Suppressor macrophage treated with lipopolysaccharide for 4 hours (primary cell): Measurements from ENCODE around the gene ADAM15.

Experiments
- DNase-seq: peaks from one replicate; pipeline ENCODE4 v3.0.0-alpha.2; 2020

The ADAM15 gene

DNA sequence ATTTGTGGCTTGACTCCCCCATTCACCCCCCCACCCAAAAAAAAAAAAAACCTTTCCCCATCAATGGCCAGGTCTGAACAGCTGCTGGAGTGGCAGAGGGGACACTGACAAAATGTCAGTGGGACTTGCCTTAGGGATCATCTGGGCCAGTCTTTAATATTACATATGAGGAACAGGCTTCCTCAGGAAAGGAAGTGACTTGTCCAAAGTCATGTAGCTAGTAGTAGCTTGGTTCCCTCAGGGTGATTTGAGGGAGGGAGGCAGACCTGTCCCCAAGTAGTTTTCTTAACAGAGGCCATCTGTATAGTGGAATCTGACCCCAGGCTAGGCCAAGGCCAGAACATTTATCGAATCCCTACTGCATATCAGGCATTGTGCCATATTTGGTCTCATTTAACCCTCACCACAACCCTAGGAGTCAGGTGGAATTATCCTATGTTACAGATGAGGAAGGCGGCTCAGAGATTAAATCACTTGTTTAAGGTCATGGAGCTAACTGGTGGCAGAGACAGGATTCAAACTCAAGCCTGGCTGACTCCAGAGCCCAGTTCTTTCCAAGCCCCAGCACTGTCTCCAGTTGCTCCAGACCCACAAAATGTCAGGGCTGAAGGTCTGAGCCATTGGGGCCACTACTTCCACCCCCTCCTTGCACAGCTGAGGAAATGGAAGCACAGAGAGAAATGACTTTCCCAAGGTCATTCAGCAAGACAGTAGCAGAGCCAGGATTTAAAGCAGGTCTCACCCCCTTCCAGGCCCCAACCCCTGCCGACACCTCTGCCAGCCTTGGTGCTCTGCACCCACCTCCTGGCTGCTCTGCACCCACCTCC, 38.1 kb upstream of the ADAM15 start:
- DNase-seq: no peak

DNA sequence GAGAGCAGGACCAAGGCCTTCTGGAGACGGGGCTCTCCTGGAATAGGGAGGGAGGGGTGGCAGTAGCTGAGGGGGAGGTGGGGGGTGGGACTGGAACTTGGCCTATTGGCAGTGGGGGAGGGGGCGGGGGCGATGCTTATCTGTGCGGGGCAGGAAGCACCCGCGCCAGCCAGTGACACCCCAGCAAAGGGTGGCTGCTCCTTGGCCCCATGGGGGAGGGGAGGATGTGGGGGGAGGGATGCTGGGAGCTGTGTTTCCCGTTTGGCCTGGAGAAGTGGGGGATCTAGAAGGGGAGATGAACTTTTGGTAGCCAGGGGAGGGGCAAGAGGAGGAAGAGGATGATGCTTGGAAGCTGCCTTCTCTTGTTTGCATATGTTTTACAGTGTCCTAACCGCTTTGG, 37.5 kb upstream of the ADAM15 start:
- DNase-seq: no peak

DNA sequence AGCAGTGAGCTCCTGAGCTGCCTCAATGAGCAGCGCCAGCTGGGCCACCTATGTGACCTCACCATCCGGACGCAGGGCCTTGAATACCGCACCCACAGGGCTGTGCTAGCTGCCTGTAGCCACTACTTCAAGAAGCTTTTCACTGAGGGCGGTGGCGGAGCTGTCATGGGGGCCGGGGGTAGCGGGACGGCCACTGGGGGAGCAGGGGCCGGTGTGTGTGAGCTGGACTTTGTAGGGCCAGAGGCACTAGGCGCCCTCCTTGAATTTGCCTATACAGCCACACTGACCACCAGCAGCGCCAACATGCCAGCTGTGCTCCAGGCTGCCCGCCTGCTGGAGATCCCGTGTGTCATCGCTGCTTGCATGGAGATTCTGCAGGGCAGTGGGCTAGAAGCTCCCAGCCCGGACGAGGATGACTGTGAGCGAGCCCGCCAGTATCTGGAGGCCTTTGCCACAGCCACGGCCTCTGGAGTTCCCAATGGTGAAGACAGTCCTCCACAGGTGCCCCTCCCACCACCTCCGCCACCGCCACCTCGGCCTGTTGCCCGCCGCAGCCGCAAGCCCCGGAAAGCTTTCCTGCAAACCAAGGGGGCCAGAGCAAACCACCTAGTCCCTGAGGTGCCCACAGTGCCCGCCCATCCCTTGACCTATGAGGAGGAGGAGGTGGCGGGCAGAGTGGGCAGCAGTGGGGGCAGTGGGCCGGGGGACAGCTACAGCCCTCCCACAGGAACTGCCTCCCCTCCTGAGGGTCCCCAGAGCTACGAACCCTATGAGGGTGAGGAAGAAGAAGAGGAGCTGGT, 36.2 kb upstream of the ADAM15 start:
- no peak for DNase-seq

DNA sequence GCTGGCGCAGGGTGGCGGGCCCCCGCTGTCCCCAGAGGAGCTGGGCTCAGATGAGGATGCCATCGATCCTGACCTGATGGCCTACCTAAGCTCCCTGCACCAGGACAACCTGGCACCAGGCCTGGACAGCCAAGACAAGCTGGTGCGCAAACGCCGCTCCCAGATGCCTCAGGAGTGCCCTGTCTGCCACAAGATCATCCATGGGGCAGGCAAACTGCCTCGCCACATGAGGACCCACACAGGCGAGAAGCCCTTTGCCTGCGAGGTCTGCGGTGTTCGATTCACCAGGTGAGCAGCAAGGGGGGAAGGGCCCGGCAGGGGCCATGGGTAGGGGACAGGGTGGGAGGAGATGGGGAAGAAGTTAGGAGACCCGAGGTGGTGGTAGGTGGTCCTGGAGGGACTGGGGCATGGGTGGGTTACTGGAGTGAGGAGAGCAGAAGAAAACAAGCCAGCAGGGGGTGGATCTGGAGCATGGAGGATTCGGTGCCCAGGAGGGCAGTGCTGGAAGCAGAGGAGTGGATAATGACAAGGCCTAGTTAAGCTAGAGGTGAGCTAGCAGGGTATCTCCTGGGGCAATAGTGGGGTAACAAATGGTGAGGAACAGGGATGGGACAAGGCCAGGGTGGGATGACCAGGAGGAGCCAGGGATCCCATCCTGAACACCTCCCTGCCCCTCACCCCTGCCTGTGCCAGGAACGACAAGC, 35.4 kb upstream of the ADAM15 start:
- DNase-seq: no peak

DNA sequence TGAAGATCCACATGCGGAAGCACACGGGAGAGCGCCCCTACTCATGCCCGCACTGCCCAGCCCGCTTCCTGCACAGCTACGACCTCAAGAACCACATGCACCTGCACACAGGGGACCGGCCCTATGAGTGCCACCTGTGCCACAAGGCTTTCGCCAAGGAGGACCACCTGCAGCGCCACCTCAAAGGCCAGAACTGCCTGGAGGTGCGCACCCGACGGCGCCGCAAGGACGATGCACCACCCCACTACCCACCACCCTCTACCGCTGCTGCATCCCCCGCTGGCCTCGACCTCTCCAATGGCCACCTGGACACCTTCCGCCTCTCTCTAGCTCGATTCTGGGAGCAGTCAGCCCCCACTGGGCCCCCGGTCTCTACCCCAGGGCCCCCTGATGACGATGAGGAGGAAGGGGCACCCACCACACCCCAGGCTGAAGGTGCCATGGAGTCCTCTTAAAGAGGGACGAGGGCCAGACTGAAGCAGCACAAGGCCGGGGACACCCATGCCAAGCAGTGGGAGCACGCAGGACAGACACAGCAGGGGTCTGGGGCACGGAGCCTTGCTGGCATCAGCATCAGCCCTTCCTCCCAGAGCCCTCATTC, 34.8 kb upstream of the ADAM15 start:
- DNase-seq: no peak

DNA sequence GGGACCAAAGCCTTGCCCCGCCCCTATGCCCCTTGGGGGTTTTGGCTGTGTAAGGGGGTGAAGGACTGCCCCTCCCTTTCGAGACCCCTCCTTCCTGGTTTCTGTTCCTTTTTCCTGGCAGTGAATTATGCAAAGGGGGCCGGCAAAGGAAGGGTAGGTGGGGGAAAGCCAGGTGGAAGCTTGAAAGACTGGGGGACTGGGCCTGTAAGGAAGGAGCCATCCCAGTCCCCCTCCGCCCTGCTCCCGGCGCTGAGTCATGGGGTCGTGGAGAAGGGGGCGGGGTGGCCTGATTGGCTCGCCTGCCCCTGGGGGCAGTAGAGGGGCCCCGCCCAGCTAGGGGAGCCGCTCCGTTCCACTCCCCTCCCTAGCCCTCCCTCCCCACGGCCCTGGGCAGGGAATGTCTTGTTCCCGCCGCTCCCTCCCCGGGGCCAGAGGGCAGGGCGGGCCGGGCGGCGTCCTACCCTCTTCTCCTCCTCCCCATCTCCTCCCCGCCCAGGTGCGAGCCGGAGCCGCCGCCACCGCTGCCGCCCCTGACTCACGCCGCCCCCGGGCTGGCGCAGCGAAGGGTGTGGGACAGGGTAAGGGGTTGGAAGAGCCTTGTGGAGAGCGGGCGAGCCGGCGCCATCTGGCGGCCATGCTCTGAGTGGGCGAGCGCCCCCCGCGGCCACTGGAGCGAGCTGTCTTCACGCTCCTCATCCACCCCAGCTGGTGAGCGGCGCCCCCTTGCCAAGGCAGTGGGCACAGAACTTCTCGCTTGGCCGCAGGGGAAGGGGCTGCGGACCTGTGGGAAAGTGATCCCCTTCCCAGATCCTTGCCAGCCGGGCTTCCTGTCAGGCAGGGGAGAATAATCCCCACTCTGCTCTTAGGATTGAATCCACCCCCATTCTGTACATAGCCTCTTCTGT, 33.8 kb upstream of the ADAM15 start:
- DNase-seq: peak; percentile 85

DNA sequence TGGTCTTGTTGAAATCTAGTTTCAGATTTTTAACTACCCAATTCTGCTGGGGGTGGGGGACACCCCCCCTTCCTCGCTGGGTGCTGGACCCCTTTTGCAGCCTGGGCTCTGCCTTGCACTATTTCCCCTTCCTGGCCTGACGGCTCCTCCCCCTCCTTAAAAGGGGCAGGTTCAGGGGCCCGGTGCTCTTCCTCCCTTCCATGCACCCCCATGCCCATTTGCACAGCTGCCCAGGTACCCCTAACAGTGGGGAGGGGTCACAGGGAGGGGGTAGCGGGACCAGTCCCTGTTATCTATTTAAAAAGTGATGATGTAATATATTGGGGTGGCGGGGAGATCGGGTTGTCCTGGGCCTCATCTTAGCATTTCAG, 33.2 kb upstream of the ADAM15 start:
- no peak for DNase-seq

DNA sequence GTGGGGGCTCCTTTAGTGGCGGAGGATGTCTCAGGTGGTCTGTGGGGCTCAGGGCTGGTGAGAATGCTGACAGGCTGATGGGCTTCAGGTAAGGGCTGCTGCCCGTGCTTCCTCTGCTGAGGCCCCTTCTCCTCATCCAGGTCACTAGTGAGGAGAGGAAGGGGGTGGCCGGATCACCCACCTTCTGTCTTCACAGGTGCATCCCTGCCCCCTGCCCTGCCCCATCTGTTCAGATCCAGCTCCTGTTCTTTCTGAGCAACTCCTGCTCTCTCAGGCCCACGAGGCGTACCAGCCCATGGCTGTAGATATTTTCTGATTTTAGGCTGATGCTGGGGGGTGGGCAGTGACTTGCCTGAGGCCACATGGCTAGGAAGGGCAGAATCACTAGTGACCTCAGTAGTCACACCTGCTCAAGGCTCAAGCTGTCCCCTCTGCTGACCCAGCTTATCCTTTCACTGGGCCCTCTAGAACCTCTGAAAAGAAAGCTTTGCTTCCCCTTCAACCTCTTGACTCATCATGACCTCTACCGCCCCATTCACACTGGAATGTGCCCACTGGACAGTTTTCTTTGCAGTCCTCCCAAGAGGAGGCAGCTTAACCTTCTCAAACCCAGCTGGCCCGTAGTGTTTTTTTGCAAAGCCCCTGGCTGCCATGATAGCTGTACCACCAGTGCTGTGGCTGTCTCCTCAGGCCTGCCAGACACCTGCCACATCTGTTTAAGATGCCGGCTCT, 32.3 kb upstream of the ADAM15 start:
- no peak for DNase-seq

DNA sequence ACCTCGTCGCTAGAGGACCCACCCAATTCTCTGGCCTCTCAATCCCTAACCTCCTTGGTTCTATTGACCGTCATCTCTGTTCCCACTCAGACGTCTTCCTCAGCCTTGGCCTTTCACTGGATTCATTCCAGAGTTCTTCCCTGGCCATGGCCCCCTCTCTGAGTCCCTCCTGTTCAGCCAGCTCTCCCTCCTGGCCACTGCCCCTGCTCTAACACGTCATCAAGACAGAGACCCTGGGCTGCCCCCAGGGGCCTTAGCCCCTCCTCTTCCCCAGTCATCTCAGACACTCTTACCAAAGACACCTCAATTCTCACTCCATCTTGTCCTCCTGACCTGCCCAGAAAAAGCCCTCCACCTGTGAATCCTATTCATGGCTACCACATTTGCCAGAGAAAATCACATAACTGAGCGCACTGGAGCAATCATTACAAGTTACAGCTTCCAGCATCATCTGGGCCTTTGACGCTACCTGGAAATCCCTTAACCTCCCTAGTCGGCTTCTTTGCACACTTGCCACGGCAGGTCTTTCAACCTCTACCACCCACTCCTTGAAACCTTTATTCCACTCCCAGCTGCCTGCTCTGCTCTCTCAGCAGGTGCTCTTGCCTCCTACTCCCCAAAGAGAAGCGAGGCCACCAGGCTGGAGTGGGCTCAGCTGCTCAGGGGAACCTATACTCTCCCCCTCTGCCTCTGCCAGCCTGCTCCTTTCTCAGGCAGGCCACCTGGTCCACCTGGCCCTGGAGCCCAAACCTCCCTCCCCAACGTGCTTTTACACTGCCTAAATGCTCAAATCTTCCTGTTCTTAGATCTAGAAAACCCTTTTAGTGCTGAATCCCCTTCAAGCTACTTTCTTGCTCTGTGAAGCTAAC, 31.5 kb upstream of the ADAM15 start:
- DNase-seq: no peak

DNA sequence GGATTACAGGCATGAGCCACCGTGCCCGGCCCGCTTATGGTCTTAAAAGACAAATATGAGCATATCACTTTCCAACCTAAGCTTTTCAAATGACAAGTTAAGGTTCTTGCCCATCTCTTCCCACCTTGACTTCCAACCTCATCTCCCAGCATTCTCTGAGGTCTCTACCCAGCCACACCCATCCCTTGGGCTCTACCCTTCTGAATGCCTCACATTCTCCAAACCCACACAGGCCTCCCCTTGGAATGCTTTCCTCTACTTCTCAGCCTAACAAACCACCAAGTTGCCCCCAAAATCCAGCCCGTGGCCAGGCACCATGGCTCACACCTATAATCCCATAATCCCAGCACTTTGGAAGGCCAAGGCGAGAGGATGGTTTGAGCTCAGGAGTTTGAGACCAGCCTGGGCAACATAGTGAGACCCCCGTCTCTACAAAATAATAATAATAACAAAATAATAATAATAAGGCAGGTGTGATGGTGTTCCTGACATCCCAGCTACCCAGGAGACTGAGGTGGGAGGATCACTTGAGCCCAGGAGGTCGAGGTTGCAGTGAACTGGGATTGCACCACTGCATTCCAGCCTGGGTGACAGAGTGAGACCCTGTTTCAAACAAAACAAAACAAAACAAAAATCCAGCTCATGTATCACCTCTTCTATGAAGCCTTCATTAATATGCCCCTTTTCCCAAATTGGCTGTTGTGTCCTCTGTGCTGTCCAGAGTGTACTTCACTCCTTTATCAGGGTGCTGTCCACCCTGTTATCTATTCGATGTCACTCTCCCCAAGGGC, 28.8 kb upstream of the ADAM15 start:
- no peak for DNase-seq

DNA sequence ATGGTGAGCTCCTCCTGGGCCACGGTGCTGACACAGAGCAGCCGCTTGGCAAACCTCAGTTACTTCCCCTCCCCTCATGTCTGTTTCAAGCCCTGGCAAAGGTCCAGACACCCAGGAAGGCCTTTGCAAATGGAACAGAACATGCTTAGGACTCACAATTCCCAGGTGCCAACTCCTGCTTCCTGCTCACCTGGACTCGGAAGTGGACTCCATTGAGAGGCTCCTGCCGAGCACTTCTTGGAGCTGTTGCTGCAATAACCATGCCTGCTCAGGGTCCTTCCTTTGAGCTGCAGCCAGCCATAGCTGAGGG, 28.2 kb upstream of the ADAM15 start:
- DNase-seq: no peak

DNA sequence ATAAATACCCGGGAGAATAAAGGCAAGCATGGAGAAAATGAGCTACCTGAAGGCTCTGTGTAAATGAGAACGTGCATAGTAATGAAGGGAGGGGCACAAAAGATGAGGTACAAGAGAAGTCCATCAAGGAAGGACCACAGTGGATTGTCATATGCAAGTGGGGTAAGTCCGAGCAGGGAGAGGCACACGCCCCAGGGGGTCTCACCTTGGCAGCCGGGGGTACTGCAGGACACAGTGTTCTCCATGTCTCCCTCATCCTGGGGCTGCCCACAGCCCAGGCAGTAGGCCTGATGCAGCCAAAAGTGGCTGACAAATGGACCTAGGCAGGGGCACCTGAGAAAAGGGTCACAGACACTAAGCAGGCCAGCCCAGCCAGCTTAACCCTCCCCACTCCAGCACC, 27.5 kb upstream of the ADAM15 start:
- DNase-seq: no peak

DNA sequence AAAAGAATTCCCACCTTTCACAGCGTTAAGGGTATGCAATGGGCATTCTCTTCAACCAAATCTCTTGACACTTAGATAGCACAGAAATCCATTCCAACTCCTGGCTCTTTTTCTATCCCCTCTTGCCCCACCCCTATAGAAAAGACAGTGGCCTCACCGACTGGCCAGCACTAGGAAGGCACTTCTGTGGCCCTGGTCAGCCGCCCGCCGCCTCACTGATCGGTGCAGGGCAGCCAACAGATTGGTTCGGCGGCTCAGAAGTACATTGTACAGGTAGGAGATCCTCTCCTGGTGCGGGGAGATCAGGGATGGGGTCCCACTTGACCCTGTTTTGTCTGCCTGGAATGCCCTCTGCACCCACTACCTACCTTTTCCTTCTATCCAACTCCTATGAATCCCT, 26.8 kb upstream of the ADAM15 start:
- no peak for DNase-seq

DNA sequence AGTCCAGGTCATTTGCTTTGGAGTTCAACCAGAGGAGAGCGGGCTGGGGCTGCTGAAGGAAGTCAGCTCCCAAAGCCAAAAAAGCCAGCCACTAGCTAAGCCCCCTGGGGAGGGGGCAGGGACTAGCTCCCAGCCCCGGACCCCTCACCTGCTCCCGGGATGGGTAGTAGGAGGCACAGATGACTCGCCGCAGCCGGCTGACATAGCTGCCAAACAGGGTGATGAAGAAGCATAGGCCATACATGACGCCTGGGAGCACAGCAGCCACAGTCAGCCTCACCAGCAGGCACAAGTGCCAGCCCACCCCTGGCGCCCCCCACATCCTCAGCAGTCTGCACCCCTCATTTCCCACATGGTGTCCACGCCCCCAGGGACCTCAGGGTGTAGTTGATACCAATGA, 25.0 kb upstream of the ADAM15 start:
- no peak for DNase-seq

DNA sequence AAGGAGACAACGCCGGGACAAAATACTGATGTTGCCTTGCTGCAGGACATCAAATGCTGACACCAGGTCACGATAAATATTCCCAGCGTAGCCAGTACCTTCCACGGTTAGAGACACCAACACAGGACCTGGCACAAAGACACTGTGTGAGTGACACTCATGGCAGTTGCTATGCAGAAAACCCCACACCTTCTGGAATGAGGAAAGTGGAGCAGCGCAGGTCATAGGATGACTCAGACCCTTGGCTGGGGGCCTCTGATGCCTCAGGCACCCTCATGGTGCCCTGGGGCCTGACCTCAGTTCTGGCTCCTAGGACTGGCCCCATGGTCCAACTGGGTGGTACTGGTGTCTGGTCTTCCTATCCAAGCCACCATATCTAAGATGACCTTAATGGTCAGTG, 24.5 kb upstream of the ADAM15 start:
- DNase-seq: no peak

DNA sequence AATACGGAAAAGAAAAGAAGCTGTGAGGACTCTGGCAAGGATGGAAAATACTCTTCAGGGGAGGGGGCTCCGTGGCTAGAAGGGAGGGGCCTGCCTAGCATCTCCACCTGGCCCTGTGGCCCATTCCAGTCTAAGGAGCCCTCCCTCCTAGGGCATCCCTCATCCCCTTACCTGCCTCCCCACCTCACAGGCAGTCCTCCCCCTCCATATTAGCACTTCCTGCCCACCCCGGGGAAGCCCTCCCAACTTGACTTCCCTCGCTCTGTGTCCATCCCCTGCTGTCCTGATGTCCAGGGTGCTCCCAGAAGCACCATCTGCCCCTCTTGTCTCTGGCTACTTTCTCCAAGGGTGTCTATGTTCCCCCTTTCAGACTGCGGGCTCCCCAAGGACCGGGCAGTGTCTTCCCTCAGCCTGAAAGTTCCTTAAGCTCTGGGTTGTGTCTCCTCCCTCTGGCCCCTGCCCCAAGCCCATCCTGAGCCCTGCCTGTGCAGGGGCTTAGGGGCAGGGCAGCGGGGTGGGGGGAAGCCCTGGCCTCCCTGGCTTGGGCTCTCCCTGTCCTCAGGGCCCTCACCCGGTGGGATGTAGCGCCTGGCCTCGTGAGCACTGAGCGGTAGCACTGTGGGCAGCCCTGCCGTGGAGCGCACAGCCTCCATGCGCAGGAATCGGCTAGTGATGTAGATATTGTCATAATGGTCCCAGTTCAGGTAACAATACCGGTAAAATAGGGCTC, 21.4 kb upstream of the ADAM15 start:
- DNase-seq: no peak

DNA sequence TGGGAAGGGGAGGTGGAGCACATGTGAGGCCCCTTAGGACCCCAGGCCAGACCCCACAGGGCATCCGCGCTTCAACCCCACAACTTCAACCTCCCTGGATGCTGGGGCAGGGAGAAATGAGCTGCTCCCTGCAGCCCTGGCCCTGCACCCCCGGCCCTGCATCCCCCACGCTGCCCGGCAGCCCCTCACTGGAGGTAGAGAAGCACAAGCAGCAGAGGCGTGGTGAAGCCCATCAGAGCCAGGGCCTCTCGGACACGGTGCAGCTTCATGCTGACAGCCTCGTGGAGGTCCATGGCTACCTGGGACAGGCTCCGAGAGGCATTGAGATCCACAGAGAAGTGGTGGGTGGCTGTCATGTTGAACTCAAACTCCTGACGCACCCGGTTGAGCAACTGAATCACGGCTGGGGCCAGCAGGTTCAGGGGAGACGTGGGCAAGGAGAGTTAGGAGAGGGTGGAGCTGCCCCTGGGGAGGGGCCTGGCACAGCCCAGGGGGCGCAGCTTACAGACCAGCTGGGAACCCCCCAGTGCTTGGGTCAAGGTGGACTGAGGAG, 20.8 kb upstream of the ADAM15 start:
- no peak for DNase-seq

DNA sequence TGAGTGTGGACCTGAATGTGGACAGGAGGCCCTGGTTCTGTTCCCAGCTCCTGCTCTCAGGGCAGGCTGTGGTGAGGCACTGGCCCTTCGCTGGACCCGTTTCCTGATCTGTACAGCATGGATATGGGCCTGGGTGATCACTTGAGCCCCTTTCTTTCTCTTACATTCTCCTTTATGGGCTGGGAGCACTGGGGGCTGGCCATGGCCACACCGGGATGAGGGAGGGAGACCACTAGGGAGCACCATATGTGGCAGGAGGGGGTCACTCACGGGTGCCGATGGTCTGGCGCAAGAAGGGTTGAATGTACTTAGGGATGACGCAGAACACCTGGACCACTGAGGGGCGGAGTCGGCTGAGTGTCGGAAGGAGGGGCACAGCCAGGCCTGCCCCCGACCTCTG, 20.2 kb upstream of the ADAM15 start:
- no peak for DNase-seq

DNA sequence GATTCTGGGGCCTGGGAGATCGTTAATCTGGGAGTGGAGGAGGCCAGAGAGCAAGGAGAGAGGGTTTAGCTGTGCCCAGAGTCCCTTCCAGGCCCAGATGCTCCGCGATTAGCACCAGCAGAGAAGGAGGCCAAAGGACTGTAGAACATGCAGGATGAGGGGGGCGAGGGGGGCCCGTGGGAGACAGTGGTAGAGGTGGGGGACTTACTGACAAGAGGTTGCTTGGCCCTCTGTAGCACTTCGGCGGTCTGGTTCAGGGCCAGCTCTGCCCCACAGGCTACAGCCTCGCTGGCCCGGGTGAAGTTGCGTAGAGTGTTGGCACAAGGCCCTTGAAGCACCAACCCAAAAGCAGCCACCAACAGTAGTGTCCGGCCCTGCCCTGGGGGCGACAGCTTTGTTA, 18.2 kb upstream of the ADAM15 start:
- no peak for DNase-seq
